HepG2 (cell line): Measurements from ENCODE around the gene KDM4D. TPM values are rescaled to one million over a fixed set of nuclear protein-coding genes. Genes with fewer than 3 reads are reported as not detected.

ENCODE experiments used
- ATAC-seq: fragments of 200-7000 bp; cut with Tn5 transposase; 3 replicates; pipeline ENCODE4 v1.9.1; 2020; ENCODE audit warnings: mild to moderate bottlenecking, moderate library complexity
- BruUV-seq: library from RNA; stranded (reverse); fragments of 400-500 nt; replicated peaks from 2 replicates; lab custom pipeline; 2021; lab: Mats Ljungman, UMichigan
- CTCF ChIA-PET: fragments of 300-600 bp; formaldehyde crosslinking; extraction: SDS; loops from one replicate; lab custom pipeline; 2021; ENCODE audit warnings: low total read pairs, inconsistent platforms, low intra/inter-chr PET ratio; lab: Yijun Ruan, JAX
- POLR2A ChIA-PET: fragments of 350-600 bp; sonication (Branson Sonifier 250); formaldehyde crosslinking; loops from one replicate; lab custom pipeline; 2020; ENCODE audit warnings: antibody characterized with exemption, inconsistent platforms; lab: Yijun Ruan, JAX
- DNase-seq: peaks from one replicate; pipeline ENCODE4 v3.0.0-alpha.2; 2015; ENCODE audit warnings: low spot score
- FAIRE-seq: peaks from 3 replicates; lab custom pipeline; 2011; peaks lifted over from hg19 to GRCh38; lab: Jason Lieb, UNC
- H2AFZ ChIP-seq: one replicate; pipeline ENCODE4 v1.6.1; 2011; ENCODE audit warnings: low read length, inconsistent platforms
- H3K27ac ChIP-seq: fragments of 300-600 bp; 3 replicates; pipeline ENCODE4 v1.8.0; 2011; ENCODE audit warnings: mixed run types, mild to moderate bottlenecking, mixed read lengths, low read length, inconsistent platforms; ENCODE audit not compliant: insufficient read depth; ENCODE audit errors: extremely low read length
- H3K27me3 ChIP-seq, 2 experiments: fragments of 200-600 bp in 1 of 2; 2 replicates in 1 of 2; 3 replicates in 1 of 2; pipeline versions ENCODE4 v1.6.0 to v1.8.0; 2011; ENCODE audit warnings: low read length in 2 of 2, mild to moderate bottlenecking in 2 of 2, moderate library complexity in 2 of 2, inconsistent platforms in 1 of 2; ENCODE audit not compliant: insufficient read depth in 2 of 2, control insufficient read depth in 1 of 2
- H3K36me3 ChIP-seq, 2 experiments: fragments of 200-600 bp in 1 of 2; replicated peaks in 1 of 2; 2 replicates in 1 of 2; 3 replicates in 1 of 2; pipeline versions ENCODE4 v1.5.1 to v1.8.0; 2011; ENCODE audit warnings: low read length in 2 of 2, inconsistent platforms in 1 of 2; ENCODE audit not compliant: insufficient read depth in 2 of 2, control insufficient read depth in 1 of 2
- H3K4me1 ChIP-seq: 2 replicates; pipeline ENCODE4 v1.5.1; 2012; ENCODE audit warnings: low read length, inconsistent platforms; ENCODE audit not compliant: insufficient read depth
- H3K4me2 ChIP-seq: 2 replicates; pipeline ENCODE4 v1.6.0; 2011; ENCODE audit warnings: low read depth, low read length, inconsistent platforms
- H3K4me3 ChIP-seq, 3 experiments: fragments of 200-600 bp in 1 of 3; sonication (generic), shearing (Covaris generic) in 1 of 3; replicated peaks in 1 of 3; 2 replicates each; pipeline ENCODE4 v1.5.1; 2011 to 2016; ENCODE audit warnings: low read length in 3 of 3, inconsistent platforms in 2 of 3, low read depth in 2 of 3, mild to moderate bottlenecking in 2 of 3, control low read depth in 1 of 3, mixed read lengths in 1 of 3; ENCODE audit not compliant: insufficient read depth in 1 of 3
- H3K79me2 ChIP-seq: one replicate; pipeline ENCODE4 v1.6.1; 2011; ENCODE audit warnings: low read length, inconsistent platforms; ENCODE audit not compliant: insufficient read depth
- H3K9ac ChIP-seq: 2 replicates; pipeline ENCODE4 v1.6.0; 2011; ENCODE audit warnings: mild to moderate bottlenecking, low read depth, low read length, inconsistent platforms; ENCODE audit not compliant: insufficient read depth
- H3K9me3 ChIP-seq: 2 replicates; pipeline ENCODE4 v1.5.1; 2012; ENCODE audit warnings: mild to moderate bottlenecking, low read length
- H4K20me1 ChIP-seq: 2 replicates; pipeline ENCODE4 v1.6.0; 2011; ENCODE audit warnings: inconsistent platforms, mild to moderate bottlenecking, low read length, moderate library complexity; ENCODE audit not compliant: insufficient read depth
- AHR ChIP-seq: IDR thresholded peaks from 2 replicates; pipeline ENCODE4 v1.6.1; 2018; ENCODE audit warnings: missing genetic modification reagents, missing compliant biosample characterization
- BHLHE40 ChIP-seq: IDR thresholded peaks from 2 replicates; pipeline ENCODE4 v1.6.1; 2011; ENCODE audit warnings: low read length, improper control_type of control experiment
- CEBPB ChIP-seq: IDR thresholded peaks from 2 replicates; pipeline ENCODE4 v1.6.1; 2011; ENCODE audit warnings: low read depth, low read length, improper control_type of control experiment, borderline replicate concordance
- FOXO1 ChIP-seq: sonication (generic); formaldehyde crosslinking; IDR thresholded peaks from 2 replicates; pipeline ENCODE4 v1.4.0; 2020; ENCODE audit warnings: missing genetic modification reagents
- NFYC ChIP-seq: IDR thresholded peaks from 2 replicates; pipeline ENCODE4 v1.6.1; 2016; ENCODE audit warnings: missing genetic modification reagents, missing compliant biosample characterization
- RFXANK ChIP-seq: IDR thresholded peaks from 2 replicates; pipeline ENCODE4 v1.6.1; 2016
- RXRA ChIP-seq: sonication (generic); formaldehyde crosslinking; IDR thresholded peaks from 2 replicates; pipeline ENCODE4 v1.5.1; 2020; ENCODE audit warnings: missing genetic modification reagents
- U2AF1 ChIP-seq: fragments of 200-400 bp; formaldehyde crosslinking; optimal IDR thresholded peaks from 2 replicates; pipeline ENCODE3; 2017; ENCODE audit warnings: mild to moderate bottlenecking, low read depth, low read length
- ZFY ChIP-seq: sonication (generic); formaldehyde crosslinking; IDR thresholded peaks from 2 replicates; pipeline ENCODE4 v1.4.0; 2020; ENCODE audit warnings: missing genetic modification reagents
- ZNF776 ChIP-seq: sonication (generic); formaldehyde crosslinking; IDR thresholded peaks from 2 replicates; pipeline ENCODE4 v1.4.0; 2020; ENCODE audit warnings: mild to moderate bottlenecking, missing genetic modification reagents
- ZNF878 ChIP-seq: sonication (generic); formaldehyde crosslinking; IDR thresholded peaks from 2 replicates; pipeline ENCODE4 v1.8.1; 2023; ENCODE audit warnings: mild to moderate bottlenecking, missing genetic modification reagents, moderate library complexity
- ZZZ3 ChIP-seq: sonication (generic); formaldehyde crosslinking; IDR thresholded peaks from 2 replicates; pipeline ENCODE4 v1.4.0; 2020; ENCODE audit warnings: missing genetic modification reagents, mild to moderate bottlenecking, borderline replicate concordance
- WGBS: methylation state at CpG from one replicate; pipeline ENCODE4 v1.1.6; 2017; ENCODE audit warnings: low lambda C conversion rate; 5-methylcytosine and 5-hydroxymethylcytosine counted together
- in situ Hi-C: cut with HindIII; loops from 2 replicates; pipeline ENCODE4 v1.10.0; 2017; ENCODE audit warnings: low pct_unique_long_range_greater_than_20kb; ENCODE audit not compliant: extremely low pct_ligation_motif_present
- intact Hi-C: fragments of 100-400 bp; cut with micrococcal nuclease; formaldehyde crosslinking; loops from one replicate; pipeline ENCODE4 v1.10.0; 2022; ENCODE audit not compliant: unreplicated experiment
- polyA plus RNA-seq, 8 experiments: library from polyadenylated mRNA; depleted of rRNA in 3 of 8; stranded (reverse) in 7 of 8; unstranded in 1 of 8; fragments of >200 nt; fragmentation: Illumina TruSeq in 4 of 8; extraction: Trizol in 4 of 8; gene quantifications; 2 replicates each; pipeline versions ENCODE4 v1.2.1 to v1.2.3, GENCODE V29; 2011 to 2016; ENCODE audit warnings: low read depth in 4 of 8, missing spikeins in 1 of 8, mixed read lengths in 1 of 8; ENCODE audit not compliant: insufficient read depth in 1 of 8
- total RNA-seq, 5 experiments: library from RNA; depleted of rRNA; stranded (reverse); fragments of >200 nt; fragmentation: Illumina TruSeq; extraction: Trizol; gene quantifications; 2 replicates each; pipeline ENCODE4 v1.2.3, GENCODE V29; 2016; ENCODE audit warnings: low read depth in 1 of 5
- TF ChIP-seq, protein P1 (sequence below): sonication (generic); formaldehyde crosslinking; IDR thresholded peaks from 2 replicates; pipeline ENCODE4 v1.4.0; 2020; ENCODE audit warnings: missing genetic modification reagents, low read depth, mild to moderate bottlenecking, borderline replicate concordance
- TF ChIP-seq, protein P2 (sequence below): sonication (generic); formaldehyde crosslinking; IDR thresholded peaks from 2 replicates; pipeline ENCODE4 v1.8.0; 2022; ENCODE audit warnings: mild to moderate bottlenecking, missing genetic modification reagents, moderate library complexity
- TF ChIP-seq, protein P3 (sequence below): sonication (generic); formaldehyde crosslinking; IDR thresholded peaks from 2 replicates; pipeline ENCODE4 v1.4.0; 2020; ENCODE audit warnings: missing genetic modification reagents, borderline replicate concordance

The KDM4D gene
- total and polyA plus RNA-seq, 2 of the 13 experiments (the other 11 are each of a cell fraction or from before 2014, with no cell fraction given) = 0.96 to 1.3 TPM

DNA sequence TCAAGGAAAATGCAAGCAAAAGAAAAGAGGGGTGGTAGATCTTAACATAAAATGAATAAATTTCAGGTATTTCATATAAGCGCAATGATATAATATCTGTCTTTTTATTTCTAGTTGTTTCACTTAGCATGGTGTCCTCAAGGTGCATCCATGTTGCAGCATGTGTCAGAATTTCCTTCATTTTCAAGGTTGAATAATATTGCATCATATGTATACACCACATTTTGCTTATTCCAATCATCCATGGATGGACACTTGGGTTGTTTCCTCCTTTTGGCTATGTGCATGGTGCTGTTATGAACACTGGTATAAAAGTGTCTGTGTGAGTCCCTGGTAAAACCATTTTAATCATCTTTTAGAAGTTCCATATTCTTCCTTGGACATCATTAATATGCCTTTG is 68.7 kb downstream of the KDM4D start:
- H3K9me3 ChIP-seq = no peaks in the 10 kb centered on the region
- H3K36me3 ChIP-seq = no peaks in the 10 kb centered on the region
- H3K4me2 ChIP-seq = no peak overlapping the region
- ChIA-PET POLR2A (no interaction called here), CTCF (no interaction called here)
- no peak overlapping the region for H2AFZ ChIP-seq
- no peak overlapping the region for H3K9ac ChIP-seq
- no TSS peak for BruUV-seq
- H3K79me2 ChIP-seq = no peaks in the 10 kb centered on the region
- no peaks in the 10 kb centered on the region for H3K4me1 ChIP-seq
- no peak for ATAC-seq
- no peak overlapping the region for H3K4me3 ChIP-seq
- in situ Hi-C loops = no loop called here
- H3K27me3 ChIP-seq = peaks cover 0 to 4% of the 10 kb centered on the region in 2 experiments; a peak in 1 of 5 replicates
- WGBS = 97% methylated on average over 1 of the region's 1 CpG
- no peak for FAIRE-seq
- H4K20me1 ChIP-seq = no peaks in the 10 kb centered on the region
- intact Hi-C loops = no loop called here
- no peak overlapping the region for H3K27ac ChIP-seq
- DNase-seq = no peak
- TF ChIP-seq CEBPB (peak; percentile 42; the same call in 1 of the 2 replicates), BHLHE40 (no peak)

DNA sequence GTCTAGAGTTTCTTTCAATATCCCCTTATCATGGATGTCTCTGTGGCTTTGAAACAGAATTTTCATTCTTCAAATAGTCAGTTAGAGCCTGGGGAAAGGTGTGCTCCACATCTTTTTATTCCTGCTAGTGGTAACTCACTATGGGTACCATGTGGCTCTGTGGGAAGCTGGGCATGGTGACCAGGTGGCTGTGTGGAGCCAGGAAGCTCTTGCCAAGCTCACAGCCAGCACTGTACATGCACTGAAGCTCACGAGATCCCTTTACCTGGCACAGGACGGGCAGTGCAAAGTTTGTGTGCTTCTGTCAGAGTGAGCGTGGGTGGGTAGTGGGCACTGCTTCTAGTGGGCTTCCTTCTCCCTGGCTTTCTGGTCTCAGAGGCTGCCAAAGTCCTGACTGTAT is 69.4 kb downstream of the KDM4D start:
- no peak overlapping the region for H3K27ac ChIP-seq
- H4K20me1 ChIP-seq = no peaks in the 10 kb centered on the region
- H3K4me2 ChIP-seq = no peak overlapping the region
- H3K27me3 ChIP-seq = peaks cover 0 to 4% of the 10 kb centered on the region in 2 experiments; a peak in 1 of 5 replicates
- DNase-seq = no peak
- ChIA-PET POLR2A (no interaction called here), CTCF (no interaction called here)
- no peak overlapping the region for H2AFZ ChIP-seq
- BruUV-seq = no TSS peak
- H3K4me1 ChIP-seq = no peaks in the 10 kb centered on the region
- no peak overlapping the region for H3K4me3 ChIP-seq
- no peak for FAIRE-seq
- WGBS = 13% methylated on average over 3 of the region's 3 CpGs
- intact Hi-C loops (no loop called here), in situ Hi-C loops (no loop called here)
- no peak overlapping the region for H3K9ac ChIP-seq
- no peaks in the 10 kb centered on the region for H3K79me2 ChIP-seq
- ATAC-seq = no peak
- H3K36me3 ChIP-seq = no peaks in the 10 kb centered on the region
- H3K9me3 ChIP-seq = no peaks in the 10 kb centered on the region
- TF ChIP-seq U2AF1 (no peak), ZFY (CRISPR knock-in tag) (no peak), NFYC (CRISPR knock-in tag) (no peak), RXRA (CRISPR knock-in tag) (no peak), ZNF776 (CRISPR knock-in tag) (no peak), FOXO1 (CRISPR knock-in tag) (no peak), ZZZ3 (no peak), ZNF878 (CRISPR knock-in tag) (no peak), RFXANK (CRISPR knock-in tag) (no peak), AHR (CRISPR knock-in tag) (no peak)
- TF ChIP-seq, protein P1, sequence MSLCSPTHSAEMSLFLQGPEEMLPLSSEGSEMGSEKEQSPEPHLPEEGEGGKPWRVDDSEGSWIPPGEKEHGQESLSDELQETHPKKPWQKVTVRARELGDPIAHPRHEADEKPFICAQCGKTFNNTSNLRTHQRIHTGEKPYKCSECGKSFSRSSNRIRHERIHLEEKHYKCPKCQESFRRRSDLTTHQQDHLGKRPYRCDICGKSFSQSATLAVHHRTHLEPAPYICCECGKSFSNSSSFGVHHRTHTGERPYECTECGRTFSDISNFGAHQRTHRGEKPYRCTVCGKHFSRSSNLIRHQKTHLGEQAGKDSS (CRISPR knock-in tag) = no peak
- TF ChIP-seq, protein P2, sequence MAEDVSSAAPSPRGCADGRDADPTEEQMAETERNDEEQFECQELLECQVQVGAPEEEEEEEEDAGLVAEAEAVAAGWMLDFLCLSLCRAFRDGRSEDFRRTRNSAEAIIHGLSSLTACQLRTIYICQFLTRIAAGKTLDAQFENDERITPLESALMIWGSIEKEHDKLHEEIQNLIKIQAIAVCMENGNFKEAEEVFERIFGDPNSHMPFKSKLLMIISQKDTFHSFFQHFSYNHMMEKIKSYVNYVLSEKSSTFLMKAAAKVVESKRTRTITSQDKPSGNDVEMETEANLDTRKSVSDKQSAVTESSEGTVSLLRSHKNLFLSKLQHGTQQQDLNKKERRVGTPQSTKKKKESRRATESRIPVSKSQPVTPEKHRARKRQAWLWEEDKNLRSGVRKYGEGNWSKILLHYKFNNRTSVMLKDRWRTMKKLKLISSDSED (CRISPR knock-in tag) = no peak
- TF ChIP-seq, protein P3, sequence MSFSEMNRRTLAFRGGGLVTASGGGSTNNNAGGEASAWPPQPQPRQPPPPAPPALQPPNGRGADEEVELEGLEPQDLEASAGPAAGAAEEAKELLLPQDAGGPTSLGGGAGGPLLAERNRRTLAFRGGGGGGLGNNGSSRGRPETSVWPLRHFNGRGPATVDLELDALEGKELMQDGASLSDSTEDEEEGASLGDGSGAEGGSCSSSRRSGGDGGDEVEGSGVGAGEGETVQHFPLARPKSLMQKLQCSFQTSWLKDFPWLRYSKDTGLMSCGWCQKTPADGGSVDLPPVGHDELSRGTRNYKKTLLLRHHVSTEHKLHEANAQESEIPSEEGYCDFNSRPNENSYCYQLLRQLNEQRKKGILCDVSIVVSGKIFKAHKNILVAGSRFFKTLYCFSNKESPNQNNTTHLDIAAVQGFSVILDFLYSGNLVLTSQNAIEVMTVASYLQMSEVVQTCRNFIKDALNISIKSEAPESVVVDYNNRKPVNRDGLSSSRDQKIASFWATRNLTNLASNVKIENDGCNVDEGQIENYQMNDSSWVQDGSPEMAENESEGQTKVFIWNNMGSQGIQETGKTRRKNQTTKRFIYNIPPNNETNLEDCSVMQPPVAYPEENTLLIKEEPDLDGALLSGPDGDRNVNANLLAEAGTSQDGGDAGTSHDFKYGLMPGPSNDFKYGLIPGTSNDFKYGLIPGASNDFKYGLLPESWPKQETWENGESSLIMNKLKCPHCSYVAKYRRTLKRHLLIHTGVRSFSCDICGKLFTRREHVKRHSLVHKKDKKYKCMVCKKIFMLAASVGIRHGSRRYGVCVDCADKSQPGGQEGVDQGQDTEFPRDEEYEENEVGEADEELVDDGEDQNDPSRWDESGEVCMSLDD (CRISPR knock-in tag) = no peak
